IMR-90 (cell line): ENCODE measurements around the gene RAB36.

ENCODE experiments used
- BHLHE40 ChIP-seq: fragments of 150-350 bp; IDR thresholded peaks from 2 replicates; pipeline ENCODE4 v1.6.1; 2016; ENCODE audit warnings: mild to moderate bottlenecking, low read depth, low read length
- CEBPB ChIP-seq: IDR thresholded peaks from 2 replicates; pipeline ENCODE4 v1.6.1; 2012; ENCODE audit warnings: low read depth, low read length, improper control_type of control experiment
- MAFK ChIP-seq: IDR thresholded peaks from 2 replicates; pipeline ENCODE4 v1.6.1; 2012; ENCODE audit warnings: low read depth, low read length, improper control_type of control experiment
- MAZ ChIP-seq: IDR thresholded peaks from 2 replicates; pipeline ENCODE4 v1.6.1; 2012; ENCODE audit warnings: low read depth, mild to moderate bottlenecking, low read length, improper control_type of control experiment, moderate library complexity, borderline replicate concordance
- NFE2L2 ChIP-seq: fragments of 150-350 bp; IDR thresholded peaks from 2 replicates; pipeline ENCODE4 v1.6.1; 2016; ENCODE audit warnings: low read depth, mild to moderate bottlenecking, low read length
- POLR2A ChIP-seq: IDR thresholded peaks from 2 replicates; pipeline ENCODE4 v1.6.1; 2012; ENCODE audit warnings: mild to moderate bottlenecking, low read depth, low read length
- RAD21 ChIP-seq: IDR thresholded peaks from 2 replicates; pipeline ENCODE4 v1.6.1; 2012; ENCODE audit warnings: low read length, improper control_type of control experiment
- RCOR1 ChIP-seq: IDR thresholded peaks from 2 replicates; pipeline ENCODE4 v1.6.1; 2012; ENCODE audit warnings: mild to moderate bottlenecking, low read length, improper control_type of control experiment; ENCODE audit not compliant: insufficient replicate concordance
- RFX5 ChIP-seq: IDR thresholded peaks from 2 replicates; pipeline ENCODE4 v1.8.0; 2012; ENCODE audit warnings: low read depth, mild to moderate bottlenecking, low read length, moderate library complexity
- SMC3 ChIP-seq: fragments of 150-350 bp; IDR thresholded peaks from 2 replicates; pipeline ENCODE4 v1.6.1; 2016; ENCODE audit warnings: low read depth, mild to moderate bottlenecking, antibody characterized with exemption, low read length, moderate library complexity
- TF ChIP-seq, protein P1 (sequence below): conservative IDR thresholded peaks from 2 replicates; pipeline ENCODE4 v1.5.1; 2012; ENCODE audit warnings: mild to moderate bottlenecking, low read depth, low read length, improper control_type of control experiment
- TF ChIP-seq, protein P2 (sequence below): fragments of 150-350 bp; IDR thresholded peaks from 2 replicates; pipeline ENCODE4 v1.6.1; 2017; ENCODE audit warnings: mild to moderate bottlenecking, antibody characterized with exemption, low read length, low read depth
- TF ChIP-seq, protein P3 (sequence below): fragments of 150-350 bp; IDR thresholded peaks from 2 replicates; pipeline ENCODE4 v1.6.1; 2016; ENCODE audit warnings: low read depth, mild to moderate bottlenecking, low read length, moderate library complexity, borderline replicate concordance

DNA sequence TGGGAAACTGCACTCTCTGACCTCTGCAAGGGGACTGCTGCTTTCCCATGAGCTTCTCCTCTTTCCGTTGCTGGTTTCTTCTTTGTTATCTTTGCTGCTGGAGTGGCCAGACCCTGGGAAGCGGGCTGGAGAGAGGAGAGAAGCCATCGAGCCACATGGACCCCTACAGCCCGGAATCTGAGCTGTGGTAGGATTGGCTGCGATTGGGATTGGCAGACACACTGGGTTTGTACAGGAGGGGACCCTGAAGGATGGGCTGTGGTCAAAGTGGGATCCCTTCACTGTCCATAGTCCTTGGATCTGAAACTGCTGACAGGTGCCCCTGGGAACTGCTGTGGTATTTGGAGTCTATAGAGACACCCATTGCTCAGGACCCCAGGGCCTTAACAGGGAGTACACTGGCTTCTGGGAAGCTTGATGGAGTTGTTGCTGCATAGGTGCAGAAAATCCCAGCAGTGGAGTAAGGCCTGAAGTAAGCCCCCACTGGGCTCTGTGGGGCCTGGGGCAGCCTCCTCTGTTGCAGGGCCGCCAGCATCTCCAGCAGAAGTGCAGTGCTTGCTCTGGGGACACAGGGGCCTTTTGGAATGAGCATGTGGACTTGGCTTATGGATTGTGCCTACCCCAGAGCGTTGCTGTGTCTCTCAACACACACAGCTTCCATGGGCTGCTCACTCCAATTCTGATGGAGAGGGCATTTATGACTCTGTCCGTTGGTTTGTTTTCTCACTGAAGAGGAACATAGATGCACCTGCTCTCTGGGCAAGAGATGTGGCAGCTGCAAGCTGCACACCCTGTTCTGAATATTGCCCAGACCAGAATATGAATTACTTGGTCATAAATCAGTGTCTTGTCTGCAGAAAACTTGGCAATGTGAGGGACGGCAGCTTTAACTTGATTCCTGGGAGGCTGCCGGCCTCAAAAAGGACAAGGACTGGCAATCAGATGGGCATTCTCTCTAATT is 67.1 kb downstream of the RAB36 start:
- TF ChIP-seq POLR2A (no peak), RAD21 (no peak), RFX5 (no peak), NFE2L2 (no peak), RCOR1 (no peak), MAFK (no peak), CEBPB (no peak), MAZ (no peak), SMC3 (no peak), BHLHE40 (no peak)
- TF ChIP-seq, protein P1, sequence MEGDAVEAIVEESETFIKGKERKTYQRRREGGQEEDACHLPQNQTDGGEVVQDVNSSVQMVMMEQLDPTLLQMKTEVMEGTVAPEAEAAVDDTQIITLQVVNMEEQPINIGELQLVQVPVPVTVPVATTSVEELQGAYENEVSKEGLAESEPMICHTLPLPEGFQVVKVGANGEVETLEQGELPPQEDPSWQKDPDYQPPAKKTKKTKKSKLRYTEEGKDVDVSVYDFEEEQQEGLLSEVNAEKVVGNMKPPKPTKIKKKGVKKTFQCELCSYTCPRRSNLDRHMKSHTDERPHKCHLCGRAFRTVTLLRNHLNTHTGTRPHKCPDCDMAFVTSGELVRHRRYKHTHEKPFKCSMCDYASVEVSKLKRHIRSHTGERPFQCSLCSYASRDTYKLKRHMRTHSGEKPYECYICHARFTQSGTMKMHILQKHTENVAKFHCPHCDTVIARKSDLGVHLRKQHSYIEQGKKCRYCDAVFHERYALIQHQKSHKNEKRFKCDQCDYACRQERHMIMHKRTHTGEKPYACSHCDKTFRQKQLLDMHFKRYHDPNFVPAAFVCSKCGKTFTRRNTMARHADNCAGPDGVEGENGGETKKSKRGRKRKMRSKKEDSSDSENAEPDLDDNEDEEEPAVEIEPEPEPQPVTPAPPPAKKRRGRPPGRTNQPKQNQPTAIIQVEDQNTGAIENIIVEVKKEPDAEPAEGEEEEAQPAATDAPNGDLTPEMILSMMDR = no peak
- TF ChIP-seq, protein P2, sequence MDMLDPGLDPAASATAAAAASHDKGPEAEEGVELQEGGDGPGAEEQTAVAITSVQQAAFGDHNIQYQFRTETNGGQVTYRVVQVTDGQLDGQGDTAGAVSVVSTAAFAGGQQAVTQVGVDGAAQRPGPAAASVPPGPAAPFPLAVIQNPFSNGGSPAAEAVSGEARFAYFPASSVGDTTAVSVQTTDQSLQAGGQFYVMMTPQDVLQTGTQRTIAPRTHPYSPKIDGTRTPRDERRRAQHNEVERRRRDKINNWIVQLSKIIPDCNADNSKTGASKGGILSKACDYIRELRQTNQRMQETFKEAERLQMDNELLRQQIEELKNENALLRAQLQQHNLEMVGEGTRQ = no peak
- TF ChIP-seq, protein P3, sequence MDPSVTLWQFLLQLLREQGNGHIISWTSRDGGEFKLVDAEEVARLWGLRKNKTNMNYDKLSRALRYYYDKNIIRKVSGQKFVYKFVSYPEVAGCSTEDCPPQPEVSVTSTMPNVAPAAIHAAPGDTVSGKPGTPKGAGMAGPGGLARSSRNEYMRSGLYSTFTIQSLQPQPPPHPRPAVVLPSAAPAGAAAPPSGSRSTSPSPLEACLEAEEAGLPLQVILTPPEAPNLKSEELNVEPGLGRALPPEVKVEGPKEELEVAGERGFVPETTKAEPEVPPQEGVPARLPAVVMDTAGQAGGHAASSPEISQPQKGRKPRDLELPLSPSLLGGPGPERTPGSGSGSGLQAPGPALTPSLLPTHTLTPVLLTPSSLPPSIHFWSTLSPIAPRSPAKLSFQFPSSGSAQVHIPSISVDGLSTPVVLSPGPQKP = no peak
